AG04450 (cell line): ENCODE measurements around the gene MICAL2. TPM values are rescaled to one million over a fixed set of nuclear protein-coding genes. Genes with fewer than 3 reads are reported as not detected.
A peak's percentile ranks its signal among the peaks of the same experiment; 100 is the strongest.

Source experiments
- CTCF ChIA-PET: fragments of 300-600, 350-600 bp; formaldehyde crosslinking; extraction: SDS; loops from one replicate; lab custom pipeline; 2022; ENCODE audit warnings: antibody characterized with exemption, inconsistent platforms; lab: Charles Lee
- POLR2A ChIA-PET: fragments of 350-600 bp; formaldehyde crosslinking; extraction: SDS; loops from one replicate; lab custom pipeline; 2021; ENCODE audit warnings: antibody characterized with exemption, inconsistent platforms; lab: Yijun Ruan, JAX
- DNase-seq: peaks from one replicate; pipeline ENCODE4 v3.0.0-alpha.2; 2011; ENCODE audit warnings: low read depth, low spot score
- H3K27ac ChIP-seq: one replicate; pipeline ENCODE4 v1.5.1; 2012; ENCODE audit warnings: low read depth, low read length, control low read depth
- H3K27me3 ChIP-seq: one replicate; pipeline ENCODE4 v1.6.0; 2012; ENCODE audit warnings: low read length; ENCODE audit not compliant: control insufficient read depth, insufficient read depth
- H3K4me3 ChIP-seq: 2 replicates; pipeline ENCODE4 v1.5.1; 2011; ENCODE audit warnings: mild to moderate bottlenecking, low read depth, low read length, control low read depth
- H3K9me3 ChIP-seq: 2 replicates; pipeline ENCODE4 v1.5.1; 2012; ENCODE audit warnings: low read length; ENCODE audit not compliant: control insufficient read depth, insufficient read depth
- CTCF ChIP-seq: IDR thresholded peaks from 2 replicates; pipeline ENCODE4 v1.5.1; 2011; ENCODE audit warnings: low read depth, low read length, control low read depth, inconsistent platforms
- polyA plus RNA-seq: library from polyadenylated mRNA; depleted of rRNA; stranded (reverse); fragments of >200 nt; gene quantifications from 2 replicates; pipeline ENCODE4 v1.2.3, GENCODE V29; 2011

Gene MICAL2
- polyA plus RNA-seq, 1 experiment: 171 TPM

- Histone ChIP-seq H3K9me3 (no peaks in the 10 kb centered on the region), H3K27me3 (no peaks in the 10 kb centered on the region), H3K27ac (peak overlapping the region; percentile 95), H3K4me3 (no peak overlapping the region)
- ChIA-PET CTCF (interaction anchor here (1.0 to 1.6 kb wide), 4 partner anchors 73 to 120 kb away, joined by 3 to 6 read pairs (median 4); no protein-coding TSS in a partner anchor), POLR2A (interaction anchor here (0.8 to 2.4 kb wide), 5 partner anchors 16 to 38 kb away, joined by 3 to 12 read pairs (median 3); no protein-coding TSS in a partner anchor)
- no peak for TF ChIP-seq CTCF
- DNase-seq: no peak
Measured at GRCh38 chr11:12164061-12165014, 53.9 kb downstream of the MICAL2 start.

- Histone ChIP-seq H3K9me3 (no peaks in the 10 kb centered on the region), H3K27ac (peak overlapping the region; percentile 3), H3K4me3 (no peak overlapping the region), H3K27me3 (no peaks in the 10 kb centered on the region)
- CTCF ChIA-PET: interaction anchor here (1.4 kb wide), 1 partner anchor 116 kb away, joined by 6 read pairs; no protein-coding TSS in a partner anchor
- no peak for DNase-seq
- no peak for TF ChIP-seq CTCF
- POLR2A ChIA-PET: no interaction called here
Measured at GRCh38 chr11:12165237-12165875, 55.0 kb downstream of the MICAL2 start.

- no peak for TF ChIP-seq CTCF
- ChIA-PET POLR2A (no interaction called here), CTCF (no interaction called here)
- Histone ChIP-seq H3K27ac (peak overlapping the region; percentile 96), H3K4me3 (no peak overlapping the region), H3K9me3 (no peaks in the 10 kb centered on the region), H3K27me3 (no peaks in the 10 kb centered on the region)
- DNase-seq: no peak
Measured at GRCh38 chr11:12166299-12167060, 56.1 kb downstream of the MICAL2 start.

DNA sequence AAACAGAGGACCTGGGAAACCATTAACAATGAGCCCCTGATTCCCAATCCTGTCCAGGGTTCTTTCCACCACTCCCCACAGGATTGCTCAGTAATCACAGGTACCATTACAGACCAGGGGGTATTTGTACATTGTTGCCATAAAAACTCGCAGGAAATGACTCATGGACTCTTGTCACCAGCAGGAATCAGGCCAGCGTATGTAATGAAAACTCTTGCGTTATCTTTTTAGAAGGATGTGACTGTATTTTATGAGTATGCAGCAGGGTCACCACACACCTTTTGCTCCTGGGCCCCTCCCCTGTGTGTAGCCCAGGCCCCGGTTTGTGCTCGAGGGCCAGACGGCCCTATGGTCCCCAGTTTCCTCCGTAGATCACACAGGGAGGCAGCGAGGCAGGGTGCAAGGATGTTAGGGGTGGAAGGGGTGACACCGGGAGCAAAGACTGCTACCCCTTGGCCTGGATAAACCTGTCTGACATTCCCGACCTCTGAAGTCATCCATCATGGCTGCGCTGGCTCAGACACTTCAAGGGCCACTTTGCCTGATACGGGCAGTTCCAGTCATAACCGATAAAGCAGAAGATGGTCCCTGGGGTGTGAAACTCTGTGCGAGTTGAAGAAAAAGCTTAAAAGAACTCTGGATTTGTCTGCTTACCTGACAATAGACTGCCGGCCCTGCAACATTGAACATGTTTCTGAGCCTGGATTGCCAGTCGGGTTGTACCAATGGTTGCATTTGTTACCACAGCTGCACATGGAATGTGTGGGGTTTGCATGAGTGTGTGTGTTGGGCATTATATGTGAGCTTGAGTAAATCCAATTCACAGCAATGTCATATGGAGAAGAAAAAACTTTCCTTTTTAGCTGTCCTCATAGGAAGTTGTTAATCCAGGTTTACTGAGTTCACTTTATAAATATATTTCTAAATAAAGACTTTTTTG lies 56.9 kb downstream of the MICAL2 start:
- no peak for DNase-seq
- Histone ChIP-seq H3K9me3 (no peaks in the 10 kb centered on the region), H3K27ac (peak overlapping the region; percentile 96), H3K27me3 (no peaks in the 10 kb centered on the region), H3K4me3 (no peak overlapping the region)
- no peak for TF ChIP-seq CTCF
- CTCF ChIA-PET: no interaction called here
- POLR2A ChIA-PET: interaction anchor here (1.4 kb wide), 1 partner anchor 15 kb away, joined by 3 read pairs; no protein-coding TSS in a partner anchor
